H1 (cell line): Measurements from ENCODE around the gene KIAA0930.

ENCODE experiments used
- CBX8 ChIP-seq: fragments of 300-800, 300-1000 bp; sonication (generic); IDR thresholded peaks from 2 replicates; pipeline ENCODE4 v1.7.1; 2016; ENCODE audit warnings: low read depth, low read length, borderline replicate concordance
- CHD2 ChIP-seq: IDR thresholded peaks from 2 replicates; pipeline ENCODE4 v1.6.1; 2012; ENCODE audit warnings: low read length, improper control_type of control experiment
- CTCF ChIP-seq, 3 experiments: IDR thresholded peaks; 1 replicate in 2 of 3; 2 replicates in 1 of 3; pipeline versions ENCODE4 v1.5.1 to v1.6.1; 2011; ENCODE audit warnings: low read length in 3 of 3, mild to moderate bottlenecking in 3 of 3, inconsistent platforms in 2 of 3, low read depth in 1 of 3, moderate library complexity in 1 of 3; ENCODE audit not compliant: insufficient read depth in 1 of 3; ENCODE audit errors: control extremely low read depth in 1 of 3
- EGR1 ChIP-seq: IDR thresholded peaks from 2 replicates; pipeline ENCODE4 v1.6.1; 2011; ENCODE audit warnings: low read depth, low read length, borderline replicate concordance
- EZH2 ChIP-seq: fragments of 200-600 bp; sonication (generic); IDR thresholded peaks from 2 replicates; pipeline ENCODE4 v1.7.1; 2012; ENCODE audit warnings: low read depth, mild to moderate bottlenecking, moderate library complexity, low read length, inconsistent platforms; ENCODE audit not compliant: severe bottlenecking
- FOSL1 ChIP-seq: IDR thresholded peaks from 2 replicates; pipeline ENCODE4 v1.6.1; 2011; ENCODE audit warnings: mild to moderate bottlenecking, low read depth, low read length, moderate library complexity; ENCODE audit not compliant: insufficient read depth
- MAFK ChIP-seq: IDR thresholded peaks from 2 replicates; pipeline ENCODE4 v1.6.1; 2012; ENCODE audit warnings: low read depth, mild to moderate bottlenecking, improper control_type of control experiment, low read length
- RXRA ChIP-seq: IDR thresholded peaks from 2 replicates; pipeline ENCODE4 v1.6.1; 2011; ENCODE audit warnings: low read depth, mild to moderate bottlenecking, low read length, moderate library complexity; ENCODE audit not compliant: insufficient read depth
- SIRT6 ChIP-seq: IDR thresholded peaks from one replicate; pipeline ENCODE4 v1.7.1; 2012; ENCODE audit warnings: low read length, inconsistent platforms
- SP2 ChIP-seq: IDR thresholded peaks from 2 replicates; pipeline ENCODE4 v1.6.1; 2012; ENCODE audit warnings: mild to moderate bottlenecking, low read length, inconsistent platforms
- SRF ChIP-seq: IDR thresholded peaks from 2 replicates; pipeline ENCODE4 v1.6.1; 2011; ENCODE audit warnings: mild to moderate bottlenecking, low read depth, low read length, moderate library complexity
- TAF7 ChIP-seq: optimal IDR thresholded peaks from 2 replicates; pipeline ENCODE3; 2011; ENCODE audit warnings: low read depth, mild to moderate bottlenecking, inconsistent platforms, low read length, moderate library complexity, borderline replicate concordance
- USF2 ChIP-seq: IDR thresholded peaks from 2 replicates; pipeline ENCODE4 v1.6.1; 2011; ENCODE audit warnings: low read length, improper control_type of control experiment

GRCh38 chr22:45262931-45263462 is 22.3 kb upstream of the KIAA0930 start:
- TF ChIP-seq SIRT6, result no peak
- TF ChIP-seq CTCF (IDR thresholded peaks at IDR 0.05; ENCODE audit: control extremely low read depth in 1 of 3, insufficient read depth in 1 of 3, low read depth in 1 of 3, low read length in 3 of 3), result no peak
- no peak for TF ChIP-seq USF2
- no peak for TF ChIP-seq MAFK
- TF ChIP-seq FOSL1, result no peak
- TF ChIP-seq EZH2, result no peak
- no peak for TF ChIP-seq SRF
- no peak for TF ChIP-seq SP2
- no peak for TF ChIP-seq CBX8
- TF ChIP-seq TAF7, result no peak
- no peak for TF ChIP-seq CHD2
- no peak for TF ChIP-seq RXRA
- TF ChIP-seq EGR1, result no peak
